Activated CD4-positive, alpha-beta T cell treated with anti-CD3 and anti-CD28 coated beads, Interleukin-2, amount 10 ng/mL, durations not matched to agents 7 days and 5 days (primary cell): ENCODE results near the gene ADAD1. TPM values are rescaled to one million over a fixed set of nuclear protein-coding genes. Genes with fewer than 3 reads are reported as not detected.

ENCODE experiments used
- CTCF ChIA-PET: fragments of 350-600 bp; sonication (Branson Sonifier 250); formaldehyde crosslinking; loops from one replicate; lab custom pipeline; 2021; ENCODE audit warnings: antibody characterized with exemption; lab: Charles Lee
- POLR2A ChIA-PET: fragments of 350-600 bp; sonication (Branson Sonifier 250); formaldehyde crosslinking; loops from one replicate; lab custom pipeline; 2021; ENCODE audit warnings: antibody characterized with exemption; lab: Charles Lee
- DNase-seq: peaks from one replicate; pipeline ENCODE4 v3.0.0-alpha.2; 2020
- H3K27ac Mint-ChIP-seq: one replicate; pipeline ENCODE4 v1.8.0; 2021; ENCODE audit warnings: mild to moderate bottlenecking, moderate library complexity, mixed read lengths
- H3K27me3 Mint-ChIP-seq: one replicate; pipeline ENCODE4 v1.8.0; 2021; ENCODE audit warnings: mixed read lengths
- H3K36me3 Mint-ChIP-seq: one replicate; pipeline ENCODE4 v1.8.0; 2021; ENCODE audit warnings: low read depth, mixed read lengths
- H3K4me1 Mint-ChIP-seq: one replicate; pipeline ENCODE4 v1.8.0; 2021; ENCODE audit warnings: mixed read lengths
- H3K4me3 Mint-ChIP-seq: one replicate; pipeline ENCODE4 v1.8.0; 2021; ENCODE audit warnings: mild to moderate bottlenecking, moderate library complexity, mixed read lengths
- H3K9me3 Mint-ChIP-seq: one replicate; pipeline ENCODE4 v1.8.0; 2021; ENCODE audit warnings: mixed read lengths
- total RNA-seq, 2 experiments: library from RNA; stranded (reverse); gene quantifications; one replicate each; pipeline ENCODE4 v1.2.3, GENCODE V29; 2021

ADAD1 gene
- total RNA-seq, 2 experiments from 2014 or later, result not detected

DNA sequence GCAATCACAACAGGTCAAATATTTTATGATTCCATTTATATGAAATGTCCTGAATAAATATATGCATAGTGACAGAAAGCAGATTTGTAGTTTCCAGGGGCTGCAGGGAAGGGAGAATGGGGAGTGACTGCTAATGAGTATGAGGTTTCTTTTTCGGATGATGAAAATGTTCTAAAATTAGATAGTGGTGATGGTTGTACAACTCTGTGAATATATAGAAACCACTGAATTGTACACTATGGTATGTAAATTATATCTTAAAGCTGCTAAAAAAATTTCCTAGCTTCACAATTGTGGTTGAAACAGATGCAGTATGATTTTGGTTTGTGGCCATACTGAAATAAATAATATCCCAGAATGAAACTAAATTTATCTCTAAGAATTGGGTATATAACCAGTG, 90.6 kb downstream of the ADAD1 start:
- Mint-ChIP-seq H3K27ac (no peak overlapping the region), H3K27me3 (no peaks in the 10 kb centered on the region), H3K4me1 (no peaks in the 10 kb centered on the region), H3K36me3 (peaks cover 5% of the 10 kb centered on the region), H3K9me3 (peaks cover 26% of the 10 kb centered on the region), H3K4me3 (no peak overlapping the region)
- DNase-seq, result no peak
- POLR2A ChIA-PET, result no interaction called here
- CTCF ChIA-PET, result interaction anchor here (0.6 kb wide), 1 partner anchor 150 kb away, joined by 3 read pairs; no protein-coding TSS in a partner anchor

GRCh38 chr4:122475233-122475632, 96.4 kb downstream of the ADAD1 start:
- H3K27me3 Mint-ChIP-seq, result no peaks in the 10 kb centered on the region

DNA sequence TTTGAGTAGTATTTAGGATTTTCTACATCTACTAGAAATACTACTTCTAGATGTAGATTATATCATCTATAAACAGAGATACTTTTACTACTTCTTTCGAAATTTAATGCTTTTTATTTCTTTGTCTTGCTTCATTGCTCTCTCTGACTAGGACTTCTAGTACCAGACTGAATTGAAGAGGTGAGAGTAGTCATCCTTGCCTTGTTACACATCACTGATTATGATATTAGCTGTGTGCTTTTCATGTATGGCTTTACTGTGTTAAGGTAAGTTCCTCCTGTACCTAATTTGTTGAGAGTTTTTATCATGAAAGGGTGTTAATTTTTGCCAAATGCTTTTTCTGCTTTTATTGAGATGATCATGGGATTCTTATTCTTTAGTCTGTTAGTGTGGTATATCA, 97.3 kb downstream of the ADAD1 start:
- Mint-ChIP-seq H3K27ac (no peak overlapping the region), H3K36me3 (no peaks in the 10 kb centered on the region), H3K27me3 (no peaks in the 10 kb centered on the region), H3K4me3 (no peak overlapping the region), H3K9me3 (peaks cover 13% of the 10 kb centered on the region), H3K4me1 (no peaks in the 10 kb centered on the region)
- POLR2A ChIA-PET, result no interaction called here
- DNase-seq, result no peak
- CTCF ChIA-PET, result no interaction called here

More at GRCh38 chr4:122475233-122475632, 96.4 kb downstream of the ADAD1 start:
- POLR2A ChIA-PET, result no interaction called here
- no peak for DNase-seq
- H3K4me3 Mint-ChIP-seq, result no peak overlapping the region
- H3K9me3 Mint-ChIP-seq, result peaks cover 19% of the 10 kb centered on the region
- no peak overlapping the region for H3K27ac Mint-ChIP-seq
- no peaks in the 10 kb centered on the region for H3K36me3 Mint-ChIP-seq
- CTCF ChIA-PET, result no interaction called here
- no peaks in the 10 kb centered on the region for H3K4me1 Mint-ChIP-seq

GRCh38 chr4:122476745-122477144, 97.9 kb downstream of the ADAD1 start:
- POLR2A ChIA-PET, result no interaction called here
- no peak for DNase-seq
- Mint-ChIP-seq H3K4me3 (no peak overlapping the region), H3K27me3 (no peaks in the 10 kb centered on the region), H3K4me1 (no peaks in the 10 kb centered on the region), H3K9me3 (peaks cover 13% of the 10 kb centered on the region), H3K36me3 (no peaks in the 10 kb centered on the region), H3K27ac (no peak overlapping the region)
- CTCF ChIA-PET, result interaction anchor here (1.0 kb wide), 1 partner anchor 477 kb away, joined by 5 read pairs; no protein-coding TSS in a partner anchor

Other genes with a start within 250 kb of the ADAD1 start
- gene BLTP1, start 226.7 kb upstream of the ADAD1 start, total RNA-seq, result 10 to 100 TPM; 37.5 to 39.4 TPM
- 1 to 10 TPM in 1 of 2 experiments, under 1 TPM in 1; 0.84 to 1.6 TPM for gene IL2, start 77.7 kb downstream of the ADAD1 start, total RNA-seq
- gene IL21, start 242.1 kb downstream of the ADAD1 start, total RNA-seq, result 1 to 10 TPM in 1 of 2 experiments, under 1 TPM in 1; 0.69 to 1.0 TPM